GM12878 (cell line): ENCODE data around the gene WDR31. TPM values are rescaled to one million over a fixed set of nuclear protein-coding genes. Genes with fewer than 3 reads are reported as not detected.

Experiments used
- ATF7 ChIP-seq: fragments of 450-650 bp; IDR thresholded peaks from 2 replicates; pipeline ENCODE4 v1.6.1; 2016; ENCODE audit warnings: low read depth, mild to moderate bottlenecking
- CBX3 ChIP-seq: fragments of 200-600 bp; sonication (generic); IDR thresholded peaks from 2 replicates; pipeline ENCODE4 v1.6.1; 2016; ENCODE audit warnings: low read depth, borderline replicate concordance
- HDAC6 ChIP-seq: fragments of 200-600 bp; sonication (generic); IDR thresholded peaks from one replicate; pipeline ENCODE4 v1.8.0; 2017; ENCODE audit warnings: antibody characterized with exemption; ENCODE audit not compliant: unreplicated experiment
- NR2C1 ChIP-seq: fragments of 450-650 bp; IDR thresholded peaks from 2 replicates; pipeline ENCODE4 v1.6.1; 2017; ENCODE audit warnings: antibody characterized with exemption, mild to moderate bottlenecking, moderate library complexity
- RAD21 ChIP-seq: IDR thresholded peaks from 2 replicates; pipeline ENCODE4 v1.6.1; 2011; ENCODE audit warnings: mild to moderate bottlenecking, low read depth, low read length, moderate library complexity; ENCODE audit not compliant: insufficient read depth
- RAD51 ChIP-seq: fragments of 450-650 bp; IDR thresholded peaks from 2 replicates; pipeline ENCODE4 v1.6.1; 2016; ENCODE audit warnings: moderate library complexity, mild to moderate bottlenecking, inconsistent platforms
- SKIL ChIP-seq: fragments of 450-650 bp; IDR thresholded peaks from 2 replicates; pipeline ENCODE4 v1.6.1; 2017; ENCODE audit warnings: mild to moderate bottlenecking, low read depth, inconsistent platforms; ENCODE audit not compliant: poor library complexity, severe bottlenecking
- SPI1 ChIP-seq: IDR thresholded peaks from 2 replicates; pipeline ENCODE4 v1.6.1; 2011; ENCODE audit warnings: low read depth, mild to moderate bottlenecking, low read length, moderate library complexity, borderline replicate concordance; ENCODE audit not compliant: insufficient read depth
- ZNF384 ChIP-seq: IDR thresholded peaks from 2 replicates; pipeline ENCODE4 v1.6.1; 2012; ENCODE audit warnings: low read depth, mild to moderate bottlenecking, low read length, improper control_type of control experiment, borderline replicate concordance
- polyA plus RNA-seq, 11 experiments: library from polyadenylated mRNA; depleted of rRNA in 4 of 11; unstranded in 6 of 11; stranded (reverse) in 5 of 11; fragments of >200 nt; fragmentation: Nextera tagmentation in 4 of 11; fragmentation: Illumina TruSeq in 1 of 11; extraction: Ambion mirVana in 4 of 11; extraction: Trizol in 1 of 11; gene quantifications; 1 replicate in 1 of 11; 2 replicates in 10 of 11; pipeline versions ENCODE4 v1.2.1 to v1.2.3, GENCODE V29; 2011 to 2016; ENCODE audit warnings: inconsistent platforms in 2 of 11, missing spikeins in 2 of 11, low read depth in 1 of 11
- total RNA-seq, 4 experiments: library from RNA; depleted of rRNA in 3 of 4; stranded (reverse); fragments of >200 nt in 3 of 4; fragmentation: Illumina TruSeq in 1 of 4; extraction: Trizol in 1 of 4; gene quantifications; 2 replicates each; pipeline versions ENCODE4 v1.2.1 to v1.2.3, GENCODE V29; 2013 to 2021
- TF ChIP-seq, protein P1 (sequence below): IDR thresholded peaks from 2 replicates; pipeline ENCODE4 v1.6.1; 2012; ENCODE audit warnings: improper control_type of control experiment, low read depth, low read length; ENCODE audit not compliant: insufficient replicate concordance
- TF ChIP-seq, protein P2 (sequence below): fragments of 450-650 bp; IDR thresholded peaks from 2 replicates; pipeline ENCODE4 v1.6.1; 2018; ENCODE audit warnings: borderline replicate concordance, mild to moderate bottlenecking; ENCODE audit not compliant: partially characterized antibody
- TF ChIP-seq, protein P3 (sequence below): IDR thresholded peaks from 2 replicates; pipeline ENCODE4 v1.6.1; 2012; ENCODE audit warnings: low read depth, low read length, improper control_type of control experiment
- TF ChIP-seq, protein P4 (sequence below), 3 experiments: IDR thresholded peaks in 2 of 3; conservative IDR thresholded peaks in 1 of 3; 2 replicates each; pipeline ENCODE4 v1.5.1; 2011; ENCODE audit warnings: low read depth in 3 of 3, low read length in 3 of 3, mild to moderate bottlenecking in 3 of 3, control low read depth in 2 of 3, moderate library complexity in 2 of 3, inconsistent platforms in 1 of 3, mixed read lengths in 1 of 3; ENCODE audit not compliant: control insufficient read depth in 2 of 3, insufficient read depth in 1 of 3; ENCODE audit errors: extremely low read depth in 1 of 3

The WDR31 gene
- total and polyA plus RNA-seq, 10 of the 15 experiments (the other 5 are each of a cell fraction or from before 2014, with no cell fraction given), result 0.26 to 1.7 (median 0.79) TPM

GRCh38 chr9:113274474-113275156 lies 65.5 kb downstream of the WDR31 start (continued):
- TF ChIP-seq, protein P1, sequence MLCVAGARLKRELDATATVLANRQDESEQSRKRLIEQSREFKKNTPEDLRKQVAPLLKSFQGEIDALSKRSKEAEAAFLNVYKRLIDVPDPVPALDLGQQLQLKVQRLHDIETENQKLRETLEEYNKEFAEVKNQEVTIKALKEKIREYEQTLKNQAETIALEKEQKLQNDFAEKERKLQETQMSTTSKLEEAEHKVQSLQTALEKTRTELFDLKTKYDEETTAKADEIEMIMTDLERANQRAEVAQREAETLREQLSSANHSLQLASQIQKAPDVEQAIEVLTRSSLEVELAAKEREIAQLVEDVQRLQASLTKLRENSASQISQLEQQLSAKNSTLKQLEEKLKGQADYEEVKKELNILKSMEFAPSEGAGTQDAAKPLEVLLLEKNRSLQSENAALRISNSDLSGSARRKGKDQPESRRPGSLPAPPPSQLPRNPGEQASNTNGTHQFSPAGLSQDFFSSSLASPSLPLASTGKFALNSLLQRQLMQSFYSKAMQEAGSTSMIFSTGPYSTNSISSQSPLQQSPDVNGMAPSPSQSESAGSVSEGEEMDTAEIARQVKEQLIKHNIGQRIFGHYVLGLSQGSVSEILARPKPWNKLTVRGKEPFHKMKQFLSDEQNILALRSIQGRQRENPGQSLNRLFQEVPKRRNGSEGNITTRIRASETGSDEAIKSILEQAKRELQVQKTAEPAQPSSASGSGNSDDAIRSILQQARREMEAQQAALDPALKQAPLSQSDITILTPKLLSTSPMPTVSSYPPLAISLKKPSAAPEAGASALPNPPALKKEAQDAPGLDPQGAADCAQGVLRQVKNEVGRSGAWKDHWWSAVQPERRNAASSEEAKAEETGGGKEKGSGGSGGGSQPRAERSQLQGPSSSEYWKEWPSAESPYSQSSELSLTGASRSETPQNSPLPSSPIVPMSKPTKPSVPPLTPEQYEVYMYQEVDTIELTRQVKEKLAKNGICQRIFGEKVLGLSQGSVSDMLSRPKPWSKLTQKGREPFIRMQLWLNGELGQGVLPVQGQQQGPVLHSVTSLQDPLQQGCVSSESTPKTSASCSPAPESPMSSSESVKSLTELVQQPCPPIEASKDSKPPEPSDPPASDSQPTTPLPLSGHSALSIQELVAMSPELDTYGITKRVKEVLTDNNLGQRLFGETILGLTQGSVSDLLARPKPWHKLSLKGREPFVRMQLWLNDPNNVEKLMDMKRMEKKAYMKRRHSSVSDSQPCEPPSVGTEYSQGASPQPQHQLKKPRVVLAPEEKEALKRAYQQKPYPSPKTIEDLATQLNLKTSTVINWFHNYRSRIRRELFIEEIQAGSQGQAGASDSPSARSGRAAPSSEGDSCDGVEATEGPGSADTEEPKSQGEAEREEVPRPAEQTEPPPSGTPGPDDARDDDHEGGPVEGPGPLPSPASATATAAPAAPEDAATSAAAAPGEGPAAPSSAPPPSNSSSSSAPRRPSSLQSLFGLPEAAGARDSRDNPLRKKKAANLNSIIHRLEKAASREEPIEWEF, result no peak
- no peak for TF ChIP-seq HDAC6
- no peak for TF ChIP-seq RAD51
- no peak for TF ChIP-seq ATF7
- TF ChIP-seq RAD21, result peak; percentile 70
- TF ChIP-seq, protein P2, sequence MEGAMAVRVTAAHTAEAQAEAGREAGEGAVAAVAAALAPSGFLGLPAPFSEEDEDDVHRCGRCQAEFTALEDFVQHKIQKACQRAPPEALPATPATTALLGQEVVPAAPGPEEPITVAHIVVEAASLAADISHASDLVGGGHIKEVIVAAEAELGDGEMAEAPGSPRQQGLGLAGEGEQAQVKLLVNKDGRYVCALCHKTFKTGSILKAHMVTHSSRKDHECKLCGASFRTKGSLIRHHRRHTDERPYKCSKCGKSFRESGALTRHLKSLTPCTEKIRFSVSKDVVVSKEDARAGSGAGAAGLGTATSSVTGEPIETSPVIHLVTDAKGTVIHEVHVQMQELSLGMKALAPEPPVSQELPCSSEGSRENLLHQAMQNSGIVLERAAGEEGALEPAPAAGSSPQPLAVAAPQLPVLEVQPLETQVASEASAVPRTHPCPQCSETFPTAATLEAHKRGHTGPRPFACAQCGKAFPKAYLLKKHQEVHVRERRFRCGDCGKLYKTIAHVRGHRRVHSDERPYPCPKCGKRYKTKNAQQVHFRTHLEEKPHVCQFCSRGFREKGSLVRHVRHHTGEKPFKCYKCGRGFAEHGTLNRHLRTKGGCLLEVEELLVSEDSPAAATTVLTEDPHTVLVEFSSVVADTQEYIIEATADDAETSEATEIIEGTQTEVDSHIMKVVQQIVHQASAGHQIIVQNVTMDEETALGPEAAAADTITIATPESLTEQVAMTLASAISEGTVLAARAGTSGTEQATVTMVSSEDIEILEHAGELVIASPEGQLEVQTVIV, result no peak
- peak; percentile 12 for TF ChIP-seq SKIL
- no peak for TF ChIP-seq CBX3
- no peak for TF ChIP-seq SPI1
- peak; percentile 93 for TF ChIP-seq NR2C1
- TF ChIP-seq, protein P3, sequence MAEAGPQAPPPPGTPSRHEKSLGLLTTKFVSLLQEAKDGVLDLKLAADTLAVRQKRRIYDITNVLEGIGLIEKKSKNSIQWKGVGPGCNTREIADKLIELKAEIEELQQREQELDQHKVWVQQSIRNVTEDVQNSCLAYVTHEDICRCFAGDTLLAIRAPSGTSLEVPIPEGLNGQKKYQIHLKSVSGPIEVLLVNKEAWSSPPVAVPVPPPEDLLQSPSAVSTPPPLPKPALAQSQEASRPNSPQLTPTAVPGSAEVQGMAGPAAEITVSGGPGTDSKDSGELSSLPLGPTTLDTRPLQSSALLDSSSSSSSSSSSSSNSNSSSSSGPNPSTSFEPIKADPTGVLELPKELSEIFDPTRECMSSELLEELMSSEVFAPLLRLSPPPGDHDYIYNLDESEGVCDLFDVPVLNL, result no peak
- TF ChIP-seq, protein P4, sequence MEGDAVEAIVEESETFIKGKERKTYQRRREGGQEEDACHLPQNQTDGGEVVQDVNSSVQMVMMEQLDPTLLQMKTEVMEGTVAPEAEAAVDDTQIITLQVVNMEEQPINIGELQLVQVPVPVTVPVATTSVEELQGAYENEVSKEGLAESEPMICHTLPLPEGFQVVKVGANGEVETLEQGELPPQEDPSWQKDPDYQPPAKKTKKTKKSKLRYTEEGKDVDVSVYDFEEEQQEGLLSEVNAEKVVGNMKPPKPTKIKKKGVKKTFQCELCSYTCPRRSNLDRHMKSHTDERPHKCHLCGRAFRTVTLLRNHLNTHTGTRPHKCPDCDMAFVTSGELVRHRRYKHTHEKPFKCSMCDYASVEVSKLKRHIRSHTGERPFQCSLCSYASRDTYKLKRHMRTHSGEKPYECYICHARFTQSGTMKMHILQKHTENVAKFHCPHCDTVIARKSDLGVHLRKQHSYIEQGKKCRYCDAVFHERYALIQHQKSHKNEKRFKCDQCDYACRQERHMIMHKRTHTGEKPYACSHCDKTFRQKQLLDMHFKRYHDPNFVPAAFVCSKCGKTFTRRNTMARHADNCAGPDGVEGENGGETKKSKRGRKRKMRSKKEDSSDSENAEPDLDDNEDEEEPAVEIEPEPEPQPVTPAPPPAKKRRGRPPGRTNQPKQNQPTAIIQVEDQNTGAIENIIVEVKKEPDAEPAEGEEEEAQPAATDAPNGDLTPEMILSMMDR (IDR thresholded peaks at IDR 0.05 in 2 of 3, conservative IDR thresholded peaks at IDR 0.05 in 1 of 3; ENCODE audit: control insufficient read depth in 2 of 3, extremely low read depth in 1 of 3, insufficient read depth in 1 of 3, low read depth in 3 of 3, low read length in 3 of 3), result peak; percentile 45 to 76 (median 73)
- peak; percentile 49; the same call in 1 of the 2 replicates for TF ChIP-seq ZNF384
